GM19239 (cell line): ENCODE results near the gene SH3BP5L.

Source experiments
- DNase-seq: peaks from one replicate; pipeline ENCODE4 v3.0.0; 2011; ENCODE audit warnings: low spot score; ENCODE audit not compliant: insufficient read length
- FAIRE-seq: peaks from 2 replicates; lab custom pipeline; 2011; peaks lifted over from hg19 to GRCh38; lab: Jason Lieb, UNC

The SH3BP5L gene

DNA sequence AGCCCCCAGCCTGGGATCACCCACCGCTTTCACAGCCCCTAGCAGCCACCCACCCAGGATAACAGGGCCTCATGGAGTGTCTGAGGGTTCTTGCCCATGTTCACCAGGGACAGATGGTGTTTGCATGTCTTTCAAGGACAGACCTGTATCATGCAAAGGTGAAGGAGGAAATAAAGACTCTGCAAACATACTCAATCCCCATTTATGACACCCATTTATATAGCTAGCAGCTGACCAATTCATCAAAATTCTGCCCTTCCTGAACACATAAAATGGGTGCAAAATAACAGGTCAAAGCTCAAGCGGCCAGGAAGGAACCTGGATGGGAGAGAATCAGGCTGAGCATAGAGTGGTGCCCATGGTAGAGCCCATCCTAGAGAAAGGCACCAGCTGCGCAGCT, 37.4 kb downstream of the SH3BP5L start:
- FAIRE-seq (no peak), DNase-seq (no peak)

DNA sequence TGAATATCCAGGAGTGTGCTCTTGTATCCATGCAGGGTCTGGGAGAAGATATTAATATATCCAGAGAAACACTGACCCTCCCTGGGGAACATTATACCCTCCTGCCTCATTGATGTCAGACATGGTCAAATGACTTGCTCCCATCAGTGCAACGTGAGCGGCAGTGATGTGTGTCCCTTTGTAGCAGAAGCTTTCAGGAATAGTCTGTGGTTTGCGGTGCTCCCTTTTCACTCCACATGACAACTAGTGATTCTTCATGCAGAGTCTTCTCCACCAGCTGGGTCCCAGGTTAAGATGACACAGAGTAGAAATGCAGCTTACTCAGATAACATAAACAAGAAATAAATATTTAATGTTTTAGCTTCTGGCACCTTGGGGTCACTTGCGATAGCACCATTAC, 38.3 kb downstream of the SH3BP5L start:
- DNase-seq (no peak), FAIRE-seq (no peak)

DNA sequence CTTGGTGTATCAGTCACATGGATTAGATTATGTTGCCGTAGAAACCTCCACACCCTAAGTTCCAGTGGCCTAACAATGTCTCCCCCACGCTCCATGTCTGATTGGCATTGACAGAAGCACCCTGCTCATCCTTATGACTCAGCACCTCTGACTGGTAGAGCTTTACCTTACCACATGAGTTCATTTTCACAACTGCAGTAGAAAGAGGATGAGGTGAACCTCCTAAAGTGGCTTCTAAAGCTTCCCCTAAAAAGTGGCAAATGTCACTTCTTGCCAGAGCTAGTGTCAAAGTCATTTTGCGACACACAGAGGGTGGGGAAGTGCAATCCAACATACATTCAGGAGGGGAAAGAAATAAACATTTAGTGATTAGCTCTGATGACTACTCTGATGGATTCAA, 39.6 kb downstream of the SH3BP5L start:
- no peak for DNase-seq
- no peak for FAIRE-seq

DNA sequence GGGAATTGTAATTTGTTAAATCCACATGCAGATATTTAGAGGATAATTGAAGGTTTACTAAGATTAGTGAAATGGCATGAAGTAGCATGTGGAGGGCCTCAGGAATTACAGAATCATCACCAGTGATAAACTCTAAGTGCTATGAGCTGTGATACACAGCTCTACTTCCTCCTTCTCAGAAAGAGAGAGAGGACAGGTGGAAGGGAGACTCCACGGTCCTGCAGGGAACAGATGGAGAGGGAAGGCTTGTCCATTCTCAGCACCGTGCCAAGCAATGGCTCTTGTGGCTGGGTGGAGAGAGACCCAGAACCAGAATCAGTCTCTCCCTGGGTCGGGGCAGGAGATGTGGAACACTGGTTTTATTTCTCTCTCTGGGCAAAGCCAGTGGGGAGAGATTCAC, 42.3 kb downstream of the SH3BP5L start:
- DNase-seq (no peak), FAIRE-seq (no peak)

DNA sequence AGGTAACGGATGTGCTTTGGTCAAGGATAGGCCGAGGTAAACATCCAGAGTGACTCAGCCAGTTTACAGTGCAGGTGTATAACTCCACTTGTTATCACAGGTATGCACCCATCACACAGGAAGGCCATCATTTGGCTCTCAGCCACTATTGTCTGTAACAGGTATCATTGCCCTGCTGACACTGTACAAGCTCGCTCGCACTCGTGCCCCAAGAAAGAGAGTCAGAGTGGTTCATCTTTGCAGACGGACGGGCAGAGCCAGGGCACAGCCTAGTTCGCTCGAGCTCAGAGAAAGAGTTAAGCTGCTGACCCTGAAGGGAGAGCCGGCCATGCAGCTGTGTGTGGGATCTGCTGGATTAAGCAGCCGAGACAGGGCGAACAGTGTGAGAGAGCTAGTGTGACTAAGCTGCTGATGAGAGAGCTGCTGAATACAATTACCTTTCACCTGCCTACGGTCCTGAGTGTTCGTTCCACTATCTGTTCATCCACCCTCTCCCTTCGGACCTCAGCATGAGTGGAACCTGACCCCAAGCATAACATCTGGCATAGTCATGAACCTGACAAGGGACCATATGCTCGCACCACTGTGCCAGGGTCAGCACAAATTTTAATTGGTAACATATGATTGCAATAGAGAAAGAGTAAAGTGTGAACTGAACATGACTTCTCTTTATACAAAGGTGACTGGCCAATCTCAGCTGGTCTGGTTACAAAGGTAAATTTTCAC, 43.1 kb downstream of the SH3BP5L start:
- FAIRE-seq = no peak

DNA sequence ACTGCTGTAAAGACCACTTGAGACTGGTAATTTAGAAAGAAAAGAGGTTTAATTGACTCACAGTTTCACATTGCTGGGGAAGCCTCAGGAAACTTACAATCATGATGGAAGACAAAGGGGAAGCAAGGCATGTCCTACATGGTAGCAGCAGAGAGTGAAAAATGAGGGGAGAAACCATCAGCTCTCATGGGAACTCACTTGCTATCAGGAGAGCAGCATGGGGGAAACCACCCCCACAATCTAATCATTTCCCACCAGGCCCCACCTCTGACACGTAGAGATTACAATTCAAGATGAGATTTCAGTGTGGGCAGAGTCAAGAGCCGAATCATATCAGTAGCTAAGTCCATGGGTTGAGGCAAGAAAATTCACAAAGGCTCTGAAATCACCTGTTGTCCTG, 46.4 kb downstream of the SH3BP5L start:
- DNase-seq (no peak), FAIRE-seq (no peak)

More for the DNA sequence above, 43.1 kb downstream of the SH3BP5L start:
- no peak for DNase-seq

DNA sequence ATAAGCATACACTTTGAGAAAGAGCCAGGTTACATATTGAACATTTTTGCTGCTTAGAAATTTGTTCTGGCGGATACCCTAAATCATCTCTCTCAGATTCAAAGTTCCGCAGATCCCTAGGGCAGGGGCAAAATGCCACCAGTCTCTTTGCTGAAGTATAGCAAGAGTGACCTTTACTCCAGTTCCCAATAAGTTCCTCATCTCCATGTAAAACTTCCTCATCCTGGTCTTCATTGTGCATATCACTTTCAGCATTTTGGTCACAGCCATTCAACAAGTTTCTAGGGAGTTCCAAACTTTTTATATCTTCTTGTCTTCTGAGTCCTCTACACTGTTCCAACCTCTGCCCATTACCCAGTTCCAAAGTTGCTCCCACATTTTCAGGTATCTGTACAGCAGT, 46.8 kb downstream of the SH3BP5L start:
- FAIRE-seq = no peak
- DNase-seq = no peak

DNA sequence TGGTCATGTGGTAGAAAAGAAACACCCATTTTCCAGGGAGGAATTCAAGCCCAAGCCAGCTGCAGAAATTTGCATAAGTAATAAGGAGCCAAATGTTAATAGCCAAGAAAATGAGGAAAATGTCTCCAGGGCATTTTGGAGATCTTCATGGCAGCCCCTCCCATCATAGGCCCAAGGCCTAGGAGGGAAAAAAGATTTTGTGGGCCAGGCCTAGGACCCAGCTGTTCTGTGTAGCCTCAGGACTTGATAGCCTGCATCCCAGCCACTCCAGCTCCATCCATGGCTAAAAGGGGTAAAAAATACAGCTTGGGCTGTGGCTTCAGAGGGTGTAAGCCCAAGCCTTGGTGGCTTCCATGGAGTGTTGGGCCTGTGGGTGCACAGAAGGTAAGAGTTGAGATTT, 48.7 kb downstream of the SH3BP5L start:
- DNase-seq (no peak), FAIRE-seq (no peak)

DNA sequence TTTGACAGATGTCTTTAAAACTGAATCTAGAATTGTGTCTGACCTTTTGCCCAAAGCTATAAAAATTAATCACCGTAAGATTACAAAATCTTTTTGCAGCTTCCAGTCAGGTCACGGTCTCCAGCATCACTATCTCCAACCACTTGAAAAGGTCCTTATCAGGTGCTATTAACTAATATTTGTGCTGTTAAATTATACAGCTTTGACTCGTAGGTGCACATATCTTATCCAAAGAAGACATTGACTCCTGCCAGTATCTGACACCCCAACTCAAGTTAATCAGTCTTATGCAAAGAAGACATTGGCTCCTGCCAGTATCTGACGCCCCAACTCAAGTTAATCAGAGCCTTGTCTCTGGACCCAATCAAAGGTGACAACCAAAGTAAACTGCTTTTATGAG, 50.3 kb downstream of the SH3BP5L start:
- DNase-seq (no peak), FAIRE-seq (no peak)
